Measurements from ENCODE around the gene LAMA2. TPM values are rescaled to one million over a fixed set of nuclear protein-coding genes. Genes with fewer than 3 reads are reported as not detected.

Gene LAMA2
- total RNA-seq, 1 donor from 2014 or later: 43.4 TPM

DNA sequence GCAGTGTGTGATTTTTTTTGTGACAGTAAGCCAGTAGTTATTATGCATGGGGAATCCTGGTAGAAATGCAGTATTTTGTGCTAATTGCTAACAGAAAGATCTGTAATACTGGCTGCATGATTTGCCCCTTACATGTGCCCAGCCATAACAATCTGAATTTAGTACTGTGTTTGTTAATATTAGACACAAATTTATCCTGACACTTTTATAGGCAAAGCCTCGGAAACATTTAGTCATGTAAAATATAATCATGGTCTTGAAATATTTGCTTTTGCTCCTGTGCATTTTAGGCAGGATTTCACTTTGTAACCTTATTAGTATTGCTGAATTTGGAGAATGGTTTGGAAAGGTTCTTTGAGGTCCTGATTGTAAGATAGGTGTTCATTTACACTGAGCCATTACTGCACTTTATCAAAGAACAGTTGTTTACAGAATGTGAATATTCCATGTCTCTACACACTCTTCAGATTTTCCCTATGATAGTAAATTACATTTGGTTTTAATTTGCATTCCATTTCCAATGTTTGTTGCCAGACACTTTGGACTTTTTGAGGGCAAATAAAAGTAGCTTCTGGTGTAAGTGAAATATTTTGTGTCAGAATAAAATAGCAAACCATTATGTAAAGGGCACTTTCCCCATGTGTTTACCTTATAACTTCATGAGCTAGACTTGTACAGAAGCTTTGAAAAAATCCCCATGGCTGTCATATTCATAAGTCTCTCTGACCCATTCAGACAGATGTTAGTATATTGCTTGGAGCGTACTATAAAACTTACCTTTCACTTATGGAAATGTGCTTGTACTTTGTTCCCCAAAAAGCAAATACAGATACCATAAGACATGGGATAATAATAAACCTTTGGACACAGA lies 477.1 kb downstream of the LAMA2 start:
- no peak for DNase-seq (ENCODE audit: low spot score)

DNA sequence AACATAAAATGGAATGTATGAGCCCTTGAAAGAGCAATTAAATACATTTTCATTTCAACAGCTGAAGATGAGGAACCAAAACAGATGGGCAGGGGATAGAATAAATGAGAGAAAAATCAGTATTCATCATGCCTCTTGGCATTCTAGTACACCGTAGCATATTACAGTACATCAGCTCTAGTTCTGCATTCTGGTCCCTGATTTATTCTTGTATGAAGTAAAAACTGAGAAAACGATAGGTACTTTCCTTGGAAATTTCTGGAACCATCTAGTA lies 477.7 kb downstream of the LAMA2 start:
- no peak for DNase-seq (ENCODE audit: low spot score)

DNA sequence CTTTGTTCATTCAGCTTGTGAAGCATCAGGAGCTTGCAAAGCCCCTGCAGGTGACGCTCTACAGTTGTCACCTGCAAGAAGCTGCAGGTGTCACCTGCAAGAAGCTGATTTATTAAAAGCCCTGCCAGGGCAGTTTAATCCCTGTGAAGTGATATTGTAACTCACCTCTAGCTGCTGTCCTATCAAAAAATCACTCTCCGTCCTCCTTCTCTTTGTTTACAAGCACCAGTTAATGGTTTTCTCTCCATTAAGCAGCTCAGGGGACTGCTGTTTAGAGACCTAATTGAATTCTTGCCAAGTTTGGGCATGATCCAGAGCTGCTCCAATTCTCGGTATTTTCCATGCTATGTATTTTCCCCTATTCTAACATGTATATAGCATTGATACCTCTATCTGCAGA lies 481.1 kb downstream of the LAMA2 start:
- no peak for DNase-seq (ENCODE audit: low spot score)

DNA sequence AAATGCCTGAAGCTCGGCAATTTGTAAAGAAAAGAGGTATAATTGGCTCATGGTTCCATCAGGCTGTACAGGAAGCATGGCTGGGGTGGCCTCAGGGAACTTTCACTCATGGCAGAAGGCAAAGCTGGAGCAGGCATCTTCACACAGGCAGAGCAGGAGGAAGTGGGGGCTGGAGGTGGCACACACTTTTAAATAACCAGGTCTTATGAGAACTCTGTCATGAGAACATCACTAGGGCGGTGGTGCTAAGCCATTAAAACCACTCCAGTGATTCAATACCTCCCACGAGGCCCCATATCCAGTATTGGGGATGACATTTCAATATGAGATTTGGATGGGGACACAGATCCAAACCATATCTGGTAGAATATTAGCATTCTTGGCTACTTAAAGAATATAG lies 481.8 kb downstream of the LAMA2 start:
- DNase-seq (ENCODE audit: low spot score): no peak

DNA sequence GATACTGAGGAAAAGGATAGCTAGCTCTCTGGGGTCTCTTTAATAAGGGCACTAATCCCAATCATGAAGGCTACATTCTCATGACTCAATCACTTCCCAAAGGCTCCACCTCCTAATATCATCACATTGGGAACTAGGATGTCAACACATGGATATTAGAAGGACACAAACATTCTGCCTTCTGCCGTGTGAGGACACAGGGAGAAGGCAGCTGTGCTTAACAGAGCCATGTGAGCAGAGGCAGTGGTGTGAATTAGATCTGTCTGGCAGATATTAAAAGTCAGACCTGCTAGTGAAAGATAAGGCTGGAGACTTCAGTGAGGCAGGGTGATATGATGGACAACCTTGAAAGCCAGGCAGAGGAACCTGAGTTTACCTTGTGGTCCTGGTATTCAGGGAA lies 485.1 kb downstream of the LAMA2 start:
- DNase-seq (ENCODE audit: low spot score): no peak

DNA sequence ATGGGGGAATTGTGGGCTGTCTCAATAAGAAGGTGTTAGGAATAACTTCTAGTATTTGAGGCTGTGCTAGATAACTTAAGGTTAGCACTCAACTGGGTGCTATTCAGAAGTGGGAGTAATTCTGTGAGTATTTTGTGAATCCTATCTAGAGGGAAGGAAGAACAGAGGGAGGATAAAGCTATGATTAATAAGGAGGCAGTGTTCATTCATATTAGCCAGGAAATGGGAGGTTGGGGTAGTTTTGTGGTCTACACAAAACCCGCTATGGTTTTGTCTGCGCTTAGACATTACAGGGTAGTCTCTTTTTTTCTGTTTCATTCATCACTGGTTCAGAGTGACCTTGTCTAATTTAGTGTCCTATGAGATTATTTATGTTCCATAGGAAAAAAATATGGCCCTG lies 486.0 kb downstream of the LAMA2 start:
- DNase-seq (ENCODE audit: low spot score): no peak

DNA sequence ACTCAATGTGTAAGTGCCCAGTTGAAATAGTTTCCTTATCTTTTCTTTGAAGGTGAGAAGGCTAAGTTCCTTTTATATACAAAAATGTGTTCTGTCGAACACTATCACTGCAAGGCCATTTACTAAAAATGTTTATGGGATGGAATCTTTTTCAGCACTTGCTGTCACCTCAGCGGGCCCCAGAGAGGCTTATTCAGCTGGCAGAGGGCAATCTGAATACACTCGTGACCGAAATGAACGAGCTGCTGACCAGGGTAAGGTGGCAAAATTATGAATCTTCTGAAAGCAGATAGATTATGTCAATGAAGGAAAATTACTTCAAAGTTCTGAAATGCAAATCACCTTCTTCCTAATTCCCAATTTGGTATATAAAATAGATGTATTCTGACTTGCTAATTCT lies 486.8 kb downstream of the LAMA2 start:
- no peak for DNase-seq (ENCODE audit: low spot score)

DNA sequence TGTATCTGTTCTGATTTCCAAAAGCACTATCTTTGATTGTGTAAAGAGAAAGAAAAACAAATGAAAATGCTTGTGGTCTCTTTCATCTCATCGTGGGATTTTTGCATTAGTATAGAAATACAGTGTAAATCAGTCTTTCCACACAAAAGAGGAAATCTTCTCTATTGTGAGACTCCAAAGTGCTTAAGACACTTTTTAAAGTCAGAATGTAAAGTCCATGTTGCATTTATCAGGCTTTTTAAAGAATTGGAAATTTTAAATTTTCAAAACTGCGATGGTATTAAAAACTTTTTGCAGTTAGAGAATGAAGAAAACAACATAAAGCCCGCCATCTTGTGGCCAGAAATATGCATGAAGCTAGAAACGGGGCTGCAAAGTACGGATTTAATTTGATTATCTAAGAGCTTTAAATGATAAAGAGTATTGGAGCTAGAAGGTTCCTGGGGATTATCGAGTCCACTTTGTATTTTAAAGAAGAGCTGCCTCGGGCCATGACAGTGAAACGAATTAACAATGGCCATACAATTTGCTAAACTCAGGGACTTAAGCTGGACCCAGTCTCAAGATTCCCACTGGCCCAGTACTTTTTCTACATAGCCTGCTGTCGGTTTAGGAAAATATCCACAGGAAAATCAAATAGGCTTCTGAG lies 487.5 kb downstream of the LAMA2 start:
- DNase-seq (ENCODE audit: low spot score): peak; percentile 50

DNA sequence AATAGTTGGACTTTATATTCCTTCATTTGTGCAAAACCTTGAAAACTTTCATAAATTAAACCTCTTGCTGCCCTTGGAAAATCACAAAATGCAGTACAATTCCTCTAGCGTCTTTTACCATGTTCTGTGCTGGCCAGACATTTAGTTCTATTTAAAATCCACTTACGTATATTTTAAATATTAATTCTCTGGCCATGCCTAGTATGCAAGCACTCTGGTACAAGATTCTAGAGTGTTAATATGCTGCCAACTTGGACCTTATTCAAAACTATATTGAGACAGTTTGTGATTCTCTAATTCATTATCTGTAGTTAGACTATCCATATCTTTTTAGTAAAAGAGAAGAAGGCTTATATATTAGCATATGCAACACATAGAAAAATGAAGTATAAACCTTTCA lies 498.9 kb downstream of the LAMA2 start:
- DNase-seq (ENCODE audit: low spot score): no peak

DNA sequence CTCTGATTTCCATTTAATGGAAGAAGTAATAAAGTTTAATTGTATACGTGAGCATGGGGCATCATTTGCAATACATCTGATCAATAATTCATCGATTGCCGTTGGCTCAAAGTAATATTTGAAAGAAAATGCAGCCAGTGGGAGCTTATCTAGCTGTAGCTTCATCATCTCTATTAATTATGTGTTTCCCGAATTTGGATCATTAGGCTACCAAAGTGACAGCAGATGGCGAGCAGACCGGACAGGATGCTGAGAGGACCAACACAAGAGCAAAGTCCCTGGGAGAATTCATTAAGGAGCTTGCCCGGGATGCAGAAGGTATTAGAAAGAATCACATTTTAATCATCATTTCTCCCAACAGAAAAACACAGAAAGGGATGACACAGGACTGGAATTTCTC lies 500.0 kb downstream of the LAMA2 start:
- no peak for DNase-seq (ENCODE audit: low spot score)

DNA sequence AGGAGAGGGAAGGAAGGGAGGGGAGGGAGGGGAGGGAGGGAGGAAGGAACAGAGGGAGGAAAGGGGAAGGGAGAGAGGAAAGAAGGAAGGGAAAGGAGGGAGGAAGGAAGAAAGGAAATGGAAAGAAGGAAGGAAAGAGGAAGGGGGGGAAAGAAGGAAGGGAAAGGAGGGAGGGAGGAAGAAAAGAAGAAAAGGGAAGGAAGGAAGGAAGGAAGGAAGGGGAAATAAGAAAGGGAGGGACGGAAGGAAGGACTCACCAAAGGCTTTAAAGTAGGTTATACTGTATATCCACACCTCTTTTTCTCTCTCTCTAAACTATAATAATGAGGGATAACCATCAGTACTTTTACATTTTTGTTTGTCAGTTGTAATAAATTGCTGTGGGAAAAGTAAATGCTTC lies 502.2 kb downstream of the LAMA2 start:
- no peak for DNase-seq (ENCODE audit: low spot score)

DNA sequence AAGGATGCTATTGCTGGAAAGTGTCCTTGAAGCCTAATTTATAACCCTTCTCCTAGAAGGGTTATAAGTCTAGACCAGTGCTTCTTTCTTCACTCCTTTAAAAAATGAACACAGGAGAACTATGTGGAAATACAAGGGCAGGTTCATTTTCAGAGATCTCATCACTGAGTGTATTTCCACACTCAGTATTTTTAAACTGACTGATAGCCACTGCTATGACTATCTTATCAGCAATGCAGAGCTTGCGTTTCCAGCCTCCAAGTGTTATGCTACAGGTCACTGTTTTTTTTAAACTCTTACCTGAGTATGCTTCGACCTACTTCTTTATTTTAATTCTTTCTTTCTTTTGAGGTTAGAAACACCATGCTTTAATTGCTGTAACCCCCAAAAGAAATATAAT lies 508.0 kb downstream of the LAMA2 start:
- no peak for DNase-seq (ENCODE audit: low spot score)

DNA sequence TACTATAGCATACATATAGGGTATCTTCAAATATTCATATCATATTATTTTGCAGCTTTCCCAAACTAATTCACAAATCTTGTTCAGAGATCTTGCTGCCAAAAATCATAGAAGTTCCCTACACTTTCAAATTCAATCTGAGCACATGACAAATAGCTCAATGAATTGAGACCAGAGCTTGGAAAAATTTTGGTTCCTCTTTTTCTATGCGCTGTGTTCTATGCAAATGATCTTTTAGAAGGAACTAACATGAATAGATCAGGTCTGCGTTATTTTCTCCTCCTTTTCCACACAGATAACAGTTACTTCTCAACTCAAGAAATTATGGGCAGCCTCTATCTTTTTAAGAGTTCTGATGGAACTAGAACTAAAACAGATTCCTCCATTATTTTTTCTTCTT lies 510.7 kb downstream of the LAMA2 start:
- no peak for DNase-seq (ENCODE audit: low spot score)

DNA sequence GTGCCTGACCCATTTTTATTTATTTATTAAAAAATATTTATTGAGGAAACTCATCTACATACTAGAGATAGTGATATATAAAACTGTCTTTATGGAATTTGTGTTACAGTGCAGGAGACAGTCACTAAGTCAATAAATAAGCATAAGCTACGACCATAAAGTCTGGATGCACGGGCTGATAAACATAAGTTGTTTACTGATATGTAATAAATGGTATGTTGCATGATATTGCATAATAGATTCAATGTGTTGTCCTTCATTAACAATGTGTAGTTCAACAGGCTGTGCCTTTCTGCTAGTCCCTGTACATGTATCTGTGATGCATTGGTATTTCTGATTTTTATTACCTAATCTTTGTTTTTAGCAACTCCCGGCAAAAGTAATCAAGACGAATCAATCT lies 515.8 kb downstream of the LAMA2 start:
- DNase-seq (ENCODE audit: low spot score): no peak

DNA sequence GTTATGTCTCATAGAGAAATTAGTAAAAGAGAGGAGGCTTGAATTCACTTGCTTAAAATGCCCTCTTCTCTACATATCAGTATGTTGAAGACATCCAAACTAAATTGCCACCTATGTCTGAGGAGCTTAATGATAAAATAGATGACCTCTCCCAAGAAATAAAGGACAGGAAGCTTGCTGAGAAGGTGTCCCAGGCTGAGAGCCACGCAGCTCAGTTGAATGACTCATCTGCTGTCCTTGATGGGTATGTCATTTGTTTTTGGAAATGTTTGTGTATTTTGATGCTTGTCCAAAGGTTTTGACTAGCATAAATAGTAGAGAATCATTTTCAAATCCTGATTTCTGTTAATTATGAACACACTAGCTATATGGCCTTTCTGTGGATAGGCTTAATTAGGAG lies 519.3 kb downstream of the LAMA2 start:
- no peak for DNase-seq (ENCODE audit: low spot score)

DNA sequence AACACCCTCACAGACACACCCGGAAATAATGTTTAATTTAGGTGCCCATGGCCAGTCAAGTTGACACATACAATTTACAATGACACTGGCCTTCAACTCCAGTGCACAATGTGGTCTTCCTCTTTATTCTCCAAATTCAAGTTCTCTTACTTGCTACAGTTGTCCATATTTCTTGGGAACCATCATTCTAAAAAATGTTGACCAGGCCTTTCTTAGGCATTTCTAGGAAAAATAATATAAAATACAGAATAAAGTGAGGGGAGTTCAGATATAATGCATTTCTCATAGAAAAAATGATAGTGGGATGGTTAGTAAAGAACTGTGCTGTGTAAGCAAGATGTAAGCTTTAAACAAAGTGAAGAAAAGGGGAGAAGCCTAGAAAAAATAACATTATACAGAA lies 528.2 kb downstream of the LAMA2 start:
- no peak for DNase-seq (ENCODE audit: low spot score)

DNA sequence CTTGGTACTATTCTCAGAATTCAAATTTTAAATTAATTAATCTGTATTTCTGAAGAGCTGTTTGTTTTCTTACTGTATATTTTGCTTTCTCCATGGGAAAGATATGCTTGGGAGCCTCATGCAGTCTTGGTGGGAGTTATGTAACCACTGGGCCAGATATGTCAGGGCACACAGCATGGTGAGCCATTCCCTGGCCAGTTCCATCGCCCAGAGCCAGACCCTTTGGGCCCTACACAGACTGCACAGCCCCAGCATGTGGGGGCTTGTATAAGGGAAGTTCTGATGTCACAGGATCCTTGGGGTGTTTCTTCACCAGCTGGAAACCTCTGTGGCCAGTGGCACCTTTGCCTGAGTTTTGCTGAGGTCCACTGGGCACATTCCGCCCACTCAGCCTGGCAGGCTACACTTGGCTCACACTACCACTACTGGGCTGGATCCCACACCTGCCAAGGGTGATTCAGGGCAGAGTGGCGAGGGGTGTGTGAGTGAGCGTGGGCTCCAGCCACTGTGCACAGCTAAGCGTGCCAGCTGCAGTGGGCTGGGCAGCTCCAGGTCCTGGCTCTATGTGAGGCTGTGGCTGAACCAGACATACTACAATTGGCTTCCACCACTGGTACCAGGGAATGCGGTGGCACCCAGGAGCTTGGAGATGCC lies 533.5 kb downstream of the LAMA2 start:
- no peak for DNase-seq (ENCODE audit: low spot score)

DNA sequence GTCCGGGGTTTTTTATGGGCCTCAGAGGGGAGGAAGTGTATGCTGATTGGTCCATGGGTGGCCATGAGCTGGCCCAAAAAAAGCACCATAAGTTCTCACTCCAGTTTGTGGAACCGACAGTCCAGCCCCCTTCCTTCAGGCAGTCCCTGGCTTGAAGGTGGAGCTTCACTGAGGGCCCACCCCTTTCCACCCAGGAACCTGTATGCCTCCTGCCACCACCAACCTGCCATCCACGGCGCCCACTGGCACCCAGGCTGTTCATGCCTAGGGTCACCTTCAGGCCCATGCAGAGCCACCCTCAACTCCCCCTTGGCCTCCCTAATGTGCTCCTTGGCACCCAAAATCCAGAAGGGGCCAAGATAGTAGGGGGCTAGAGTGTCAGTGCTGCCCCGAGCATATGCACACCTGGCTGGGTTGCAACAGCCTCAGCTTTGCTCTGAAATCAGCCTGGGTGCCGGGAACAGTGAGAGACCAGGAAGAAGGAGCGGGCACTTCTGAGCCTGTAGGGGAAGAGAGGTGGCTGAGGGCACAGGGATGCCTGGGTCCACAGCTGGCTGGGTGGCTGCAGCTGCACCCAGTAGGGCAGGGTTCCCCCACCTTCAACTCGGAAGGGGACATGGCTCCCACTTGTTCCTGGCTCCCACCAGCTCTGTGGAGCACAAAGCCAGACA lies 534.6 kb downstream of the LAMA2 start:
- no peak for DNase-seq (ENCODE audit: low spot score)

DNA sequence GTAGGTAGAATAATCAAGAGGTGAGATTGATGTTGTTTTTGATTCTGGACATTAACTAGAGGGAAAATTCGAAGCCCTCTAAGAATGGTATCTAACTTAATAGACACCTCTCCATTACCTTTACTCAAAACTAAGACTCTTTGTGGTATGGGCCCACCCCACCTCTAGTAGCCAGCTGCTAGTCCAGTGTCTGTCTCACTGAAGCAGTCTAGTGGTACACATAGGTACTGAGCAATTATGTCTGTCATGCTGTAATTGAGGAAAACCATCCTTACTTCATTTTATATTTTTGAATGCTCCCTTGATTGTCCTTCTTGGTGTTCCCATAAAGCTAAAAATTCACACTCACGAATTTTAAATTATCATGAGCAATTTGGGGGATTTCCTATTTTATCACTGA lies 536.4 kb downstream of the LAMA2 start:
- no peak for DNase-seq (ENCODE audit: low spot score)

DNA sequence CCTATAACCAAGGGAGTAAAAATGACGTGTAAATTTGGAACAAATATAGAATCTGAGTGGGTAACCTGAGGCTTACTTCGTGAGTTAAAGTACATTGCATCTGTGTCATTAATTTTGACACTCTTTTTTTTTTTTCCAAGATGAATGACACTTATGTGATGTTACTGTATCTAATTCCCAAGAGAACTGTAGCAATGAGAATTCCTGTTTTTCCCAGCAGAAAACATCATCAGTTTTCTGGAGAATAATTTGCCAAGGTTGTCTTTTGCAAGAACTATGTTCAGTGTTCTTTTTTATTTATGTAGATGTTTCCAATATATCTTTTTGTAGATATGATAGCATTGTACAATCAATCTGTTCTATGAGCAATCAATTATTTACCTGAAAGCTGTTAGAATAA lies 543.4 kb downstream of the LAMA2 start:
- DNase-seq (ENCODE audit: low spot score): no peak

DNA sequence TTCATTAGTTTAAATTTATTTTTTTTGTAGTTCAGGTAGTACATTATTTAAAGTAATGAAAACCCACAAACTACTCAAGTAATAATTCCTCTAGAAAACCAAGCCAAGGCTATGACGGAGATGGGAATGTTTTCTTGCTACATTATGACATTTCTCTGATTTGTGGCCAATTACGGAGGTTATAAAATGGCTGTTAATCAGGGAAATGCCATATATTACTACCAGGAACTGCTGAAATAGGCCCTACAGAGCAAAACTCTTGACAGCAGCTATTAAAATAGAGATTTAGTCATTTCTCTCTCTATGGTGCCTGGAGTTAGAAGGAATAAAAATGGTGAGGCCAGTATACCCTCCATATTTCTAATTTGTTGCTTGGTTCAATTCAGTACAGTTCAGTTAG lies 547.0 kb downstream of the LAMA2 start:
- DNase-seq (ENCODE audit: low spot score): no peak

DNA sequence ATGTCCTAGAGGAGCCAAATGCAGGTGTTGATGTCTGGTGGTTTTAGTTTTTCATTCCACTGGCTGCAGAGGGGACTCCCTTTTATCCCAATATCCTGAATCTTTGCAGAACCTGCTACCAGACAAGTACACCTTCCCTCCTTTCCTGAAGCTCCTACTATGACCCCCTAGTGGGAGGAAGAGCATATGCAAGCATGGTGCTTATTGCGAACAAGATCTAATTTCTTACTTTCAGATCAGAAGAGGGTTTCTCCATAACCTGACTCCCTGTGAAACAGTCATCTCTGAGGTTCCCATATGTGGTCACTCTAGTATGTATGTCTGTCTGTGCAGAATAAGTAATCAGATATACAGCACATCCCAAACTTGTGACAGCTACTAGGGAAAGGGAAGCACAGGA lies 549.8 kb downstream of the LAMA2 start:
- DNase-seq (ENCODE audit: low spot score): no peak

DNA sequence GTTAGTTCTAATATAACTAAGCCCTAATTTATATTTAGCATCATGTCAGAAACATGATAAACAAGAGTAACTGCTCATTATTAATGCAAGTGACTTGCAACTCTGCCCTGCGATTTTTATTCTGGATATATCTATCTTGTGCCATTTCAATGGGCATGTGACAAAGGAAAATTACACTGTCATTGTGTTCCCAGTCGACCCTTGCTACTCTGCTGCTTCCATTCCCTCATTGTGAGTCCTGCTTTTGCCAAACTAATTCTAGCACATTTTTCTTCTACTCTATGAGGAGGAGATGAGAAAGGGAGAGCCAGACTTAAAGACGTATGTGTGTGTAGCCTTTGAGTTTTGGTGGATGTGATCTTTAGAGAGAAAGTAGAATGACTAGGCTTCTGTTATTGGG lies 551.2 kb downstream of the LAMA2 start:
- no peak for DNase-seq (ENCODE audit: low spot score)
